AG04450 (cell line): ENCODE data around the gene DUSP23. TPM values are rescaled to one million over a fixed set of nuclear protein-coding genes. Genes with fewer than 3 reads are reported as not detected.
A peak's percentile ranks its signal among the peaks of the same experiment; 100 is the strongest.

Experiments used
- CTCF ChIA-PET: fragments of 300-600, 350-600 bp; formaldehyde crosslinking; extraction: SDS; loops from one replicate; lab custom pipeline; 2022; ENCODE audit warnings: antibody characterized with exemption, inconsistent platforms; lab: Charles Lee
- POLR2A ChIA-PET: fragments of 350-600 bp; formaldehyde crosslinking; extraction: SDS; loops from one replicate; lab custom pipeline; 2021; ENCODE audit warnings: antibody characterized with exemption, inconsistent platforms; lab: Yijun Ruan, JAX
- DNase-seq: peaks from one replicate; pipeline ENCODE4 v3.0.0-alpha.2; 2011; ENCODE audit warnings: low read depth, low spot score
- H3K27ac ChIP-seq: one replicate; pipeline ENCODE4 v1.5.1; 2012; ENCODE audit warnings: low read depth, low read length, control low read depth
- H3K27me3 ChIP-seq: one replicate; pipeline ENCODE4 v1.6.0; 2012; ENCODE audit warnings: low read length; ENCODE audit not compliant: control insufficient read depth, insufficient read depth
- H3K4me3 ChIP-seq: 2 replicates; pipeline ENCODE4 v1.5.1; 2011; ENCODE audit warnings: mild to moderate bottlenecking, low read depth, low read length, control low read depth
- H3K9me3 ChIP-seq: 2 replicates; pipeline ENCODE4 v1.5.1; 2012; ENCODE audit warnings: low read length; ENCODE audit not compliant: control insufficient read depth, insufficient read depth
- CTCF ChIP-seq: IDR thresholded peaks from 2 replicates; pipeline ENCODE4 v1.5.1; 2011; ENCODE audit warnings: low read depth, low read length, control low read depth, inconsistent platforms
- polyA plus RNA-seq: library from polyadenylated mRNA; depleted of rRNA; stranded (reverse); fragments of >200 nt; gene quantifications from 2 replicates; pipeline ENCODE4 v1.2.3, GENCODE V29; 2011

The DUSP23 gene
- polyA plus RNA-seq, 1 experiment: 6.1 TPM

- CTCF ChIA-PET: interaction anchor here (1.2 to 1.9 kb wide), 2 partner anchors 18 to 75 kb away, joined by 6 to 18 read pairs; no protein-coding TSS in a partner anchor
- no peak for DNase-seq
- POLR2A ChIA-PET: no interaction called here
- no peak overlapping the region for H3K27ac ChIP-seq
- H3K4me3 ChIP-seq: no peak overlapping the region
- peaks cover 15% of the 10 kb centered on the region for H3K27me3 ChIP-seq
- TF ChIP-seq CTCF: no peak
- H3K9me3 ChIP-seq: no peaks in the 10 kb centered on the region
Observed at GRCh38 chr1:159815926-159816325, 35.2 kb downstream of the DUSP23 start.

GRCh38 chr1:159817276-159818041, 36.7 kb downstream of the DUSP23 start:
- POLR2A ChIA-PET: no interaction called here
- no peak for TF ChIP-seq CTCF
- no peak for DNase-seq
- no peak overlapping the region for H3K4me3 ChIP-seq
- CTCF ChIA-PET: interaction anchor here (1.0 to 1.9 kb wide), 3 partner anchors 19 to 74 kb away, joined by 6 to 18 read pairs (median 6); no protein-coding TSS in a partner anchor
- no peaks in the 10 kb centered on the region for H3K9me3 ChIP-seq
- peaks cover 15% of the 10 kb centered on the region for H3K27me3 ChIP-seq
- no peak overlapping the region for H3K27ac ChIP-seq

- Histone ChIP-seq H3K4me3 (no peak overlapping the region), H3K27me3 (peaks cover 11% of the 10 kb centered on the region), H3K9me3 (no peaks in the 10 kb centered on the region), H3K27ac (no peak overlapping the region)
- ChIA-PET CTCF (interaction anchor here (0.6 to 8.4 kb wide), 18 partner anchors 9 to 245 kb away, joined by 3 to 63 read pairs (median 6); partner anchors contain the start of gene DUSP23), POLR2A (no interaction called here)
- peak; percentile 7 for DNase-seq
- TF ChIP-seq CTCF: peak; percentile 71
Observed at GRCh38 chr1:159821171-159821867, 40.6 kb downstream of the DUSP23 start.

GRCh38 chr1:159823406-159823805, 42.6 kb downstream of the DUSP23 start:
- H3K27ac ChIP-seq: no peak overlapping the region
- ChIA-PET CTCF (interaction anchor here (1.0 to 8.4 kb wide), 4 partner anchors 18 to 183 kb away, joined by 4 to 63 read pairs (median 14); no protein-coding TSS in a partner anchor), POLR2A (no interaction called here)
- TF ChIP-seq CTCF: no peak
- peaks cover 11% of the 10 kb centered on the region for H3K27me3 ChIP-seq
- H3K9me3 ChIP-seq: no peaks in the 10 kb centered on the region
- no peak for DNase-seq
- no peak overlapping the region for H3K4me3 ChIP-seq
